Panc1 (cell line): Measurements from ENCODE around the gene USF1. TPM values are rescaled to one million over a fixed set of nuclear protein-coding genes. Genes with fewer than 3 reads are reported as not detected.

ENCODE experiments used
- ATAC-seq: fragments of 200-7000 bp; cut with Tn5 transposase; 2 replicates; pipeline ENCODE4 v1.9.1; 2020; ENCODE audit warnings: mild to moderate bottlenecking, moderate library complexity
- BruUV-seq: library from RNA; stranded (reverse); fragments of 400-500 nt; replicated peaks from 2 replicates; lab custom pipeline; 2021; lab: Mats Ljungman, UMichigan
- CTCF ChIA-PET: fragments of 300-600 bp; sonication (Branson Sonifier 250); formaldehyde crosslinking; loops from one replicate; lab custom pipeline; 2022; ENCODE audit warnings: antibody characterized with exemption; lab: Charles Lee
- POLR2A ChIA-PET: fragments of 300-600 bp; sonication (Branson Sonifier 250); formaldehyde crosslinking; loops from one replicate; lab custom pipeline; 2022; ENCODE audit warnings: antibody characterized with exemption; lab: Charles Lee
- DNase-seq: peaks from one replicate; pipeline ENCODE4 v3.0.0-alpha.2; 2010; ENCODE audit warnings: low read depth, low spot score
- H3K27ac ChIP-seq: 2 replicates; pipeline ENCODE4 v1.5.1; 2011; ENCODE audit warnings: mild to moderate bottlenecking, low read length, inconsistent platforms
- H3K27me3 ChIP-seq: fragments of 200-500 bp; sonication (Bioruptor generic); 2 replicates; pipeline ENCODE4 v1.6.0; 2014; ENCODE audit warnings: low read length, inconsistent platforms; ENCODE audit not compliant: control insufficient read depth, insufficient read depth
- H3K36me3 ChIP-seq: fragments of 200-500 bp; sonication (Bioruptor generic); 2 replicates; pipeline ENCODE4 v1.5.1; 2014; ENCODE audit warnings: inconsistent platforms, mild to moderate bottlenecking, low read length, moderate library complexity; ENCODE audit not compliant: control insufficient read depth, insufficient read depth
- H3K4me1 ChIP-seq: 2 replicates; pipeline ENCODE4 v1.5.1; 2011; ENCODE audit warnings: inconsistent platforms, mild to moderate bottlenecking, low read length, moderate library complexity; ENCODE audit not compliant: control insufficient read depth, insufficient read depth
- H3K4me3 ChIP-seq, 2 experiments: 2 replicates each; pipeline ENCODE4 v1.5.1; 2011 to 2012; ENCODE audit warnings: low read depth in 2 of 2, low read length in 2 of 2, mild to moderate bottlenecking in 2 of 2, inconsistent platforms in 1 of 2, moderate library complexity in 1 of 2
- H3K9me3 ChIP-seq: fragments of 200-500 bp; sonication (Bioruptor generic); 2 replicates; pipeline ENCODE4 v1.5.1; 2014; ENCODE audit warnings: low read depth, mild to moderate bottlenecking, inconsistent platforms, low read length, moderate library complexity; ENCODE audit not compliant: control insufficient read depth, insufficient read depth
- POLR2AphosphoS5 ChIP-seq: IDR thresholded peaks from 2 replicates; pipeline ENCODE4 v1.6.1; 2012; ENCODE audit warnings: mild to moderate bottlenecking, low read depth, low read length, moderate library complexity
- SIN3A ChIP-seq: IDR thresholded peaks from 2 replicates; pipeline ENCODE4 v1.6.1; 2012; ENCODE audit warnings: low read depth, mild to moderate bottlenecking, low read length, moderate library complexity, borderline replicate concordance; ENCODE audit not compliant: insufficient read depth
- TCF7L2 ChIP-seq: IDR thresholded peaks from 2 replicates; pipeline ENCODE4 v1.6.1; 2011; ENCODE audit warnings: mild to moderate bottlenecking, low read depth, low read length, inconsistent platforms
- in situ Hi-C: cut with HindIII; loops from 2 replicates; pipeline ENCODE4 v1.10.0; 2016; ENCODE audit warnings: low sequenced_read_pairs, low pct_unique_long_range_greater_than_20kb
- intact Hi-C: fragments of 100-400 bp; cut with micrococcal nuclease; formaldehyde crosslinking; loops from one replicate; pipeline ENCODE4 v1.10.0; 2022; ENCODE audit not compliant: unreplicated experiment
- total RNA-seq: library from RNA; stranded (reverse); gene quantifications from one replicate; pipeline ENCODE4 v1.2.1, GENCODE V29; 2021; ENCODE audit not compliant: unreplicated experiment
- TF ChIP-seq, protein P1 (sequence below): fragments of 450-650 bp; IDR thresholded peaks from 2 replicates; pipeline ENCODE4 v1.5.1; 2017; ENCODE audit warnings: mild to moderate bottlenecking
- TF ChIP-seq, protein P2 (sequence below), 2 experiments: IDR thresholded peaks; 2 replicates each; pipeline ENCODE4 v1.6.1; 2011 to 2012; ENCODE audit warnings: low read depth in 2 of 2, control low read depth in 1 of 2, low read length in 1 of 2, mild to moderate bottlenecking in 1 of 2, moderate library complexity in 1 of 2; ENCODE audit not compliant: insufficient read depth in 1 of 2

Gene USF1
- total RNA-seq, 1 experiment from 2014 or later, result 57.7 TPM

DNA sequence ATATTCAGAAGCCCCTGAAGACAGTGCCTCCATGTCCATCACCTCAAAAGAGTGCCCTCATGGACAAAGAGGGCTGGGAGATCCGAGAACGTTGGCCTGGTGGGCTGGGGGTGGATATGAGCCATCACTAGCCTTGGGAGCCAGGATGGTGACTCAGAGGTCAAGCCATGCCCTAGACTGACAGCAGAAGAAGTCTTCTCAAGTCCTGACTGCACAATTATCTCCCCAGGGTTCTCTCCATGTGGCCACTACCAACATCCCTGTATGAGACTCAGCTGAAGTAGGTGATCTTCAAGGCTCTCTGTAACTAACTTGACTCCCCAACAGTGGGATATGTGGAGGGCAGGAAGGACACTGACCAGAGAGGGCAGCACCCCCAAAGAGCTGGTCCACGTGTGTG, 7.1 kb upstream of the USF1 start:
- no TSS peak for BruUV-seq
- intact Hi-C loops (no loop called here), in situ Hi-C loops (no loop called here)
- no peaks in the 10 kb centered on the region for H3K4me1 ChIP-seq
- no peak overlapping the region for H3K4me3 ChIP-seq
- H3K27me3 ChIP-seq, result no peaks in the 10 kb centered on the region
- ATAC-seq (no peak), DNase-seq (no peak)
- TF ChIP-seq SIN3A, result no peak
- TF ChIP-seq, protein P1, sequence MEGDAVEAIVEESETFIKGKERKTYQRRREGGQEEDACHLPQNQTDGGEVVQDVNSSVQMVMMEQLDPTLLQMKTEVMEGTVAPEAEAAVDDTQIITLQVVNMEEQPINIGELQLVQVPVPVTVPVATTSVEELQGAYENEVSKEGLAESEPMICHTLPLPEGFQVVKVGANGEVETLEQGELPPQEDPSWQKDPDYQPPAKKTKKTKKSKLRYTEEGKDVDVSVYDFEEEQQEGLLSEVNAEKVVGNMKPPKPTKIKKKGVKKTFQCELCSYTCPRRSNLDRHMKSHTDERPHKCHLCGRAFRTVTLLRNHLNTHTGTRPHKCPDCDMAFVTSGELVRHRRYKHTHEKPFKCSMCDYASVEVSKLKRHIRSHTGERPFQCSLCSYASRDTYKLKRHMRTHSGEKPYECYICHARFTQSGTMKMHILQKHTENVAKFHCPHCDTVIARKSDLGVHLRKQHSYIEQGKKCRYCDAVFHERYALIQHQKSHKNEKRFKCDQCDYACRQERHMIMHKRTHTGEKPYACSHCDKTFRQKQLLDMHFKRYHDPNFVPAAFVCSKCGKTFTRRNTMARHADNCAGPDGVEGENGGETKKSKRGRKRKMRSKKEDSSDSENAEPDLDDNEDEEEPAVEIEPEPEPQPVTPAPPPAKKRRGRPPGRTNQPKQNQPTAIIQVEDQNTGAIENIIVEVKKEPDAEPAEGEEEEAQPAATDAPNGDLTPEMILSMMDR, result no peak
- TF ChIP-seq, protein P2, sequence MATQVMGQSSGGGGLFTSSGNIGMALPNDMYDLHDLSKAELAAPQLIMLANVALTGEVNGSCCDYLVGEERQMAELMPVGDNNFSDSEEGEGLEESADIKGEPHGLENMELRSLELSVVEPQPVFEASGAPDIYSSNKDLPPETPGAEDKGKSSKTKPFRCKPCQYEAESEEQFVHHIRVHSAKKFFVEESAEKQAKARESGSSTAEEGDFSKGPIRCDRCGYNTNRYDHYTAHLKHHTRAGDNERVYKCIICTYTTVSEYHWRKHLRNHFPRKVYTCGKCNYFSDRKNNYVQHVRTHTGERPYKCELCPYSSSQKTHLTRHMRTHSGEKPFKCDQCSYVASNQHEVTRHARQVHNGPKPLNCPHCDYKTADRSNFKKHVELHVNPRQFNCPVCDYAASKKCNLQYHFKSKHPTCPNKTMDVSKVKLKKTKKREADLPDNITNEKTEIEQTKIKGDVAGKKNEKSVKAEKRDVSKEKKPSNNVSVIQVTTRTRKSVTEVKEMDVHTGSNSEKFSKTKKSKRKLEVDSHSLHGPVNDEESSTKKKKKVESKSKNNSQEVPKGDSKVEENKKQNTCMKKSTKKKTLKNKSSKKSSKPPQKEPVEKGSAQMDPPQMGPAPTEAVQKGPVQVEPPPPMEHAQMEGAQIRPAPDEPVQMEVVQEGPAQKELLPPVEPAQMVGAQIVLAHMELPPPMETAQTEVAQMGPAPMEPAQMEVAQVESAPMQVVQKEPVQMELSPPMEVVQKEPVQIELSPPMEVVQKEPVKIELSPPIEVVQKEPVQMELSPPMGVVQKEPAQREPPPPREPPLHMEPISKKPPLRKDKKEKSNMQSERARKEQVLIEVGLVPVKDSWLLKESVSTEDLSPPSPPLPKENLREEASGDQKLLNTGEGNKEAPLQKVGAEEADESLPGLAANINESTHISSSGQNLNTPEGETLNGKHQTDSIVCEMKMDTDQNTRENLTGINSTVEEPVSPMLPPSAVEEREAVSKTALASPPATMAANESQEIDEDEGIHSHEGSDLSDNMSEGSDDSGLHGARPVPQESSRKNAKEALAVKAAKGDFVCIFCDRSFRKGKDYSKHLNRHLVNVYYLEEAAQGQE (IDR thresholded peaks at IDR 0.05; ENCODE audit: insufficient read depth in 1 of 2, low read depth in 2 of 2, low read length in 1 of 2), result no peak
- no peak for TF ChIP-seq TCF7L2
- TF ChIP-seq POLR2AphosphoS5, result no peak
- no peaks in the 10 kb centered on the region for H3K36me3 ChIP-seq
- ChIA-PET POLR2A (no interaction called here), CTCF (no interaction called here)
- H3K9me3 ChIP-seq, result peaks cover 4% of the 10 kb centered on the region; the same call in 1 of the 2 replicates
- no peak overlapping the region for H3K27ac ChIP-seq

DNA sequence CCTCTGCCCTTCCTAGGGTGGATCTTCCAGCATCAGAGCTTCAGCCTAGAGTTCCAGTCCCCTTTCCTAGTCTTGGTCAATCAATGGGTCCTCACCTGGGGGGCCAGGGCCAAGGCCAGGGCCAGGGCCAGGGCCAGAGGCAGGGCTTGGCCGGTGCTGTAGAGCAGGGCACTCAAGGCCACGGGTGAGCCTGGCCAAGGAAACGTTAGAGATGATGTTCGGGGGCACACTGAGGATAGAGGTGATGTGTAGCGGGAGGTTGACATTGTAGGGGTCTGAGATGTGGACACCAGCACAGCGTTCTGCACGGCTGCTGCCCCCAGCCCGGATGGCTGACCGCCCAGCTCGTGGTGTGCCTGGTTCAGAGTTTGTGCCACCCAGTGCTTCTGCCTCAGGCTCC, 5.4 kb upstream of the USF1 start:
- Histone ChIP-seq H3K9me3 (peaks cover 17% of the 10 kb centered on the region; the same call in 1 of the 2 replicates), H3K4me3 (no peak overlapping the region), H3K4me1 (0 out of 2 replicates have a peak, but pooled peaks cover 4% of the 10 kb centered on the region), H3K36me3 (no peaks in the 10 kb centered on the region), H3K27me3 (no peaks in the 10 kb centered on the region), H3K27ac (no peak overlapping the region)
- ATAC-seq (no peak), DNase-seq (no peak)
- in situ Hi-C loops (no loop called here), intact Hi-C loops (no loop called here)
- CTCF ChIA-PET, result no interaction called here
- POLR2A ChIA-PET, result interaction anchor here (0.6 kb wide), 1 partner anchor 81 kb away, joined by 3 read pairs; the partner anchor contains the start of gene DEDD
- TF ChIP-seq, protein P2 (IDR thresholded peaks at IDR 0.05; ENCODE audit: insufficient read depth in 1 of 2, low read depth in 2 of 2, low read length in 1 of 2), result no peak
- no peak for TF ChIP-seq TCF7L2
- TF ChIP-seq, protein P1, result no peak
- TF ChIP-seq POLR2AphosphoS5, result no peak
- no peak for TF ChIP-seq SIN3A
- BruUV-seq, result no TSS peak
